ENCODE measurements around the gene TMEM120B.
"Not testable (repeated sequence)": the region's sequence is repeated elsewhere in the genome, so short reads cannot be mapped to it uniquely, and the experiment has no call there.

The TMEM120B gene

DNA sequence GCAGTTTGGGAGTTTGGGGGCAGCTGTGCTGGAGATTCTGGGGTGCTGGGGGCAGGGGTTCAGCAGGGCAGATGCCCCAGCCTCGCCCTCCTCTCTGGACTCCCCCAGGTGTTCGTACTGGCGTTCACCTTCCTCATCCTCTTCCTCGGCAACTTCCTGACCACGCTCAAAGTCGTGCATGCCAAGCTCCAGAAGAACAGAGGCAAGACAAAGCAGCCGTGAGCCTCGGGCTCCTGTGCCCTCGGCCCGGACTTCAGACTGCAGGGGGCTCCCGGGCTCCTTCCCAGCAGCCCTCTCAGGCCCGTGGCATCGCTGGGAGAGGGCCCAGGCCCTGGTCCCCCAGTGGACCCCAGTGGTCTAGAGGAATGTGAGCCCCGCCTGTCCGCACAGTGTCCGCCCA, 62.9 kb downstream of the TMEM120B start:
- DNase-seq (ENCODE audit: low read depth): no peak

GRCh38 chr12:121776190-121777098, 63.9 kb downstream of the TMEM120B start:
- no peak for DNase-seq (ENCODE audit: low read depth)

DNA sequence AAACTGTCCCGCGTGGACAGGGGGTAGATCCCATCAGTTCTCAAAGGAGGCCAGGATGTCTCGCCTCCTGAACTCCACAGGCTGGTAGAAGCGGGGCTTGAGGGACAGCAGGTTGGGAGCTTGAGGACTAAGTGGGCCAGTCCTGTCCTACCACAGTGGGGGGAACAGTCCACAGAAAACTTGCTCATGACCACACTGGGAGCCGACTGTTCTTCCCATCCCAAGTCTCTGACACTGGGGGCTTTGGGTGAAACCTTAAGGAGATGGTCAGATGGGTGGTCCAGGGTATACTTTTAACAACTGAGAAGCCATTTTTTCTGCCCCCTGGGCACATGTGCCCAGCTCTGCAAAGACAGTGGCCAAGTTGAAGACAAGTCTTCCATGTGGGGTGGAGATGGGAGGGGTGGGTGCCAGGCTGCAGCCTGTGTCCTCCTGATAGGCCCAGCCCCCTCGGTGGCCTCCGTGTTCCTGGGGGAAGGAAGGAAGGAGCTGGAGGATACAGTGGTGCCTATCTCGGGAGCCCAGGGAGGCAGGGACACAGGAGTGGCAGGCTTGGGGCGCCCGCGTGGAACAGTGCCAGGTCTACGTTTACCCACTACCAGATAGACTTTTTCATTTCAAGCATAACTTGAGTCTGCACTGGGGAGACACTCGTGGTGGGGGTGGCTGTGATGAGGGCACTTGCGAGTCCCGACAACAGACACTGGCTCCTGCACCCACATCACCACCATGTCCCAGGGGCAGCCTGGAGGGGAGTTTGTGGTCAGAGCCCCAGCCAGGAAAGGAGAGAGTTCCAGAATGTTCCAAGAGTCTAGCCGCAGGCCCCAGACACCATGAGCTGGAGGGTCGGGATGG, 66.2 kb downstream of the TMEM120B start:
- DNase-seq (ENCODE audit: low read depth): no peak

GRCh38 chr12:121779422-121779895, 66.9 kb downstream of the TMEM120B start:
- no peak for DNase-seq (ENCODE audit: low read depth)

GRCh38 chr12:121780429-121780828, 67.9 kb downstream of the TMEM120B start:
- no peak for DNase-seq (ENCODE audit: low read depth)

GRCh38 chr12:121781484-121781997, 69.0 kb downstream of the TMEM120B start:
- no peak for DNase-seq (ENCODE audit: low read depth)

GRCh38 chr12:121781998-121782979, 69.7 kb downstream of the TMEM120B start:
- no peak for DNase-seq (ENCODE audit: low read depth)

DNA sequence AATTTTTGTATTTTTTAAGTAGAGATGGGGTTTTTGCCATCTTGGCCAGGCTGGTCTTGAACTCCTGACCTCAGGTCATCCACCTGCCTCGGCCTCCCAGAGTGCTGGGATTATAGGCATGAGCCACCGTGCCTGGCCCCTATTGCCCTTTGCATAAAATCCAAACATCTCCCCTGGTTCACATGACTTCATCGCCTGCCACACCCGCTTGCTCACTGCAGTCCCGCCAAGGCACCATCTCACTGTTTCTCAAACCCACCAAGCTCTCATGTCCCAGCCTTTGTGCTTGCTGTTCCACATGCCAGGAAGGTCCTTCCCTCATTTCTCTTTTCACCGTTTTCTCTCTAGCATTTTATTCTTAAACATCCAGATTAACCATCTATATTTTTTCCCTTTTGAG, 71.2 kb downstream of the TMEM120B start:
- no peak for DNase-seq (ENCODE audit: low read depth)

- no peak for DNase-seq (ENCODE audit: low read depth)
These were observed 71.9 kb downstream of the TMEM120B start for GRCh38 chr12:121784460-121784859.

DNA sequence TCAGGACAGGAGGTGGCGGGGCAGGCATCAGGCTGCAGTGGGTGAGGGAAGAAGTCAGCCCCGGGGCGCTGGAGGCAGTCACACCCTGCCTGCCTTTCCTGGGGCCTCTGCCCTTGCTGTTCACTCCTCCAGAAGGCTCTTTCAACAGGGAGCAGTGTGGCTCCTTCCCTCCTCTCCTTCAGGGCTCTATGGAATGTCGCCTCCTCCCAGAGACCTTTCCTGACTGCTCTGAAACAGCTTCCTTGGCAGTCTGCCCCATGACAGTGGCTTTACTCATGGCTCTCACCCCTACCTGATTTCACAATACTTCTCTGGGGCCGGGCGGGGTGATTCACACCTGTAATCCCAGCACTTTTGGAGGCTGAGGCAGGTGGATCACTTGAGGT, 73.9 kb downstream of the TMEM120B start:
- no peak for DNase-seq (ENCODE audit: low read depth)

GRCh38 chr12:121787063-121788025, 74.8 kb downstream of the TMEM120B start:
- DNase-seq (ENCODE audit: low read depth): no peak

DNA sequence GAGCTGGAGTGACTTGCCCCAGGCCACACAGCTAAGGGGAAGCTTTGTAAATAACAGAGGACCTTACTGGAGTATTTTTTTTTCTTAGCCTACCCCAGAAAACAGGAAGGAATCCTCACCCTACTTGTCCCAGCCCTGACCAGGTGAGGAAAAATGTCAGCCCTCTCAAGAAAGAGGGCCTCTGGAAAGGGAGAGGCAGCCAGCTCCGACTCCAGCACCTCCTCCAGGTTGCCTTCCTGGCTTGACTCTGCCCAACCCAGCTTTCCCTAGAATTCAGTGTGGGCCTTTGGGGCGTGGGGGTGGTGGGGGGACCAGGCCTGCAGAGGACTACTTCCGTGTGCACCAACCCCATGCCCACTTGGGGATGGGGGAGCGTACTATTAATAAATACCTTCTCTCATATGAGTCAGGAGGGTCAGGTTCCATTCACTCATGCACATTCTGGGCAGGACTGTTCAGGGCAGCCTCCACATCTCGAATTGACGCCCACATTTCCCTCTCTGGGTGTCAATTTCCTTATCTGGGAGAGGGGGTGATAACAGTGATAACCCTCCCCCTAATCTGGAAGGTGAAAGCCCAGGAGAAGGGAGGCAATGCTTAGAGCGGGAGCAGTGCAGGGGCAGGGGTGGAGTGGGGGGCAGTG, 75.7 kb downstream of the TMEM120B start:
- DNase-seq (ENCODE audit: low read depth): no peak

- DNase-seq (ENCODE audit: low read depth): no peak
These were observed 76.8 kb downstream of the TMEM120B start for GRCh38 chr12:121789233-121789781.

DNA sequence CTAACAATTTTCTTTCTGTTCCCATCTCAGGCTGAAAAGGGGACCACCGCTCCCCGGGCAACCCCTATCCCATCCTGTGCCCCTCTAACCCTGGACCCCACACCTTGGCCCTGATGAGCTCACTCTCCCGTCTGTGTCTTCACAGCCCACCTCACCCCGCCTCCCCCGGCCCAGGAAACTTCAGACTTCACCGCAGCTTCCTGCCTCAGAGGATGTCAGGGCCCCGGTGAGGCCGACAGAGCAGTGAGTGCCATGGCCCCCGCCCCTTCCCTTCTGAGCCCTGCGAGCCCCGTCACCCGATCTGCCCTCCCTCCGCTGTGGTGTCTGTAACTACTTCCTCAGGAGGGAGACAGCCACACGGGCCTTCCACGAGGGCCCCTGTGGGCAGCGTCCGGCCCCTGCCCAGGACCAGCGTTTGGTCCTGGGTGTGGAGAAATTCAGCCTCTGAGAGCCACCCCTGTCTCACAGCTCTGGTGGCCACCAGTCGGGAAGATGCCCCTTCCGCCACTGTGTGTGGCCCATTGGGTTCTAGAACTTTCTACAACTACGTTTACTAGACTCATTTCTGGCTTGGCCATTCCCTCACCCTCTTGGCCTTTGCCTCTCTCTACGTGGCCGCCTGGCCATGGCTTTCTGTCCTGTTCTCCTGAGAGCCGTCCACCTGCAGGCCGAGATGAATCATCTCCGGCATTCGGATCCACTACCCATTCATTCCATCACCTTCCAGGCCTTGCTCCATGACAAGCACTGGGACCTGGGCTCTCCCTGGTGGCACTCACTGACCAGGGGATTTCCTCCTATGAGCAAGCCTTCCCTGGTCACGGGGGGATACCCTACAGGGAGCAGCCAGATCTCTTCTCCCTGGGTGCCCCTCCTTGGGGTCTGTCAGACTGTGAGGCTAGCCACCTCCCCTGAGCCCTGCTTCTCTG, 77.5 kb downstream of the TMEM120B start:
- DNase-seq (ENCODE audit: low read depth): no peak

DNA sequence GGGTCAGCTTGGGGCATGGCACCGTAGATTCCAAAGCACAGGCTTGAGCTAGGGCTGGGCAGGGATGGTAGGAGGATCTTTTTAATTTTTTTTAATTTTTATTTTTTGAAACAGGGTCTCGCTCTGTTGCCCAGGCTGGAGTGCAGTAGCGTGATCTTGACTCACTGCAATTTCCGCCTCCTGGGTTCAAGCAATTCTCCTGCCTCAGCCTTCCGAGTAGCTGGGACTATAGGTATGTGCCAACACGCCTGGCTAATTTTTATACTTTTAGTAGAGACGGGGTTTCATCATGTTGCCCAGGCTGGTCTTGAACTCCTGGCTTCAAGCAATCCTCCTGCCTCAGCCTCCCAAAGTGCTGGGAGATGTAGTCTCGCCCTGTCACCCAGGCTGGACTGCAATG, 78.2 kb downstream of the TMEM120B start:
- not testable (repeated sequence) for DNase-seq (ENCODE audit: low read depth)

DNA sequence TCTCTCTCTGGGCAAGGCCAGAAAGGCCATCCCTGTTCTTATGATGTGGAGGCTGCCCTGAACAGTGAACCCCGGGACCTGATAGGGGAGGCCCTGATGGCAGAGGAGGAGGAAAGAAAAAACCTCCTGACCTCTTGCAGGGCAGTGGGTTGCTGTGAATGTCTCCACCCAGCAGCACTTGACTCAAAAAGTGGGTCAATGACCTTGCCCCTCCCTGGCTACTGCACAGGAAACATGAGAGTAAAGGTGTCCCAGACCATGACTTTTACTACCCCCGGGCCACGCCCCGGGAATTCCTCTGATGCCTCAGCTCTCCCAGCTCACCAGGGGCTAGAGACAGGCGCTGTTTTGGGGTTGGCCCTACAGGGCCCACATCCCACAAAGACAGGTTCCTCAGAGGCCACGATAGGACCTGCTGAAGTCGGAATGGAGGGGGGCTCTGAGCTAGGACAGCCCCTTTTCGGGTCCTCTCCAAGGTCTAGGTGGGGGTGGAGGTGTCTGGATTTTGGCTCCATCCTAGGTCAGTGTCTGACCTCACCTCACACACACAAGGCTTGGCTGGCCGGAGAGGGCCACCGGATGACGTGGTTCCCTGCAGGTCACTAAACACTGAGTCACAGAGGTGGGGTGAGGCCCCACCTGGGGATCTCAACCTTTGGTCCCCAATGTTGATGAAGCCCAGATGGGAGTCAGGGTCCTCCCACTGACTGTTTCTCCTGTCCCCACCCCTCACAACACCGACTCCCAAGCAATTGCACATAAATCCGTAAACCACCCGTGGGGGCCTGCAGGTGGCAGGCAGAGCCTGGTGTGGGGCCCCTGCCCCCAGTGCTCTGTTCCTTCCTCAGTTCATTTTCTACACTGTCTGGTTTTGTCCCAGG, 79.4 kb downstream of the TMEM120B start:
- no peak for DNase-seq (ENCODE audit: low read depth)

All from CMK (cell line).